ENCODE results near the gene ZNRD2.

- TF ChIP-seq ZBTB33 (IDR thresholded peaks at IDR 0.05; ENCODE audit: extremely low read depth, insufficient replicate concordance, low read length) (no peak), ZFX (IDR thresholded peaks at IDR 0.05) (no peak), CTCF (IDR thresholded peaks at IDR 0.05 in 2 of 3, conservative IDR thresholded peaks at IDR 0.05 in 1 of 3; ENCODE audit: borderline replicate concordance in 1 of 3, insufficient read depth in 1 of 3, low read depth in 2 of 3, low read length in 2 of 3) (no peak), POLR2AphosphoS5 (IDR thresholded peaks at IDR 0.05; ENCODE audit: low read depth, low read length) (no peak), RAD21 (IDR thresholded peaks at IDR 0.05; ENCODE audit: low read depth) (no peak), SP1 (IDR thresholded peaks at IDR 0.05; ENCODE audit: low read depth) (no peak), TCF7L2 (IDR thresholded peaks at IDR 0.05; ENCODE audit: borderline replicate concordance, extremely low read depth, insufficient read depth, insufficient read length) (no peak), REST (IDR thresholded peaks at IDR 0.05; ENCODE audit: low read depth) (no peak), EZH2 (IDR thresholded peaks at IDR 0.05) (no peak), FOSL1 (IDR thresholded peaks at IDR 0.05; ENCODE audit: low read depth) (no peak)
Observed at GRCh38 chr11:65526744-65527143, 43.5 kb upstream of the ZNRD2 start.
